ENCODE measurements around the gene ABHD11.
"Not testable (repeated sequence)": the region's sequence is repeated elsewhere in the genome, so short reads cannot be mapped to it uniquely, and the experiment has no call there.

Gene ABHD11

DNA sequence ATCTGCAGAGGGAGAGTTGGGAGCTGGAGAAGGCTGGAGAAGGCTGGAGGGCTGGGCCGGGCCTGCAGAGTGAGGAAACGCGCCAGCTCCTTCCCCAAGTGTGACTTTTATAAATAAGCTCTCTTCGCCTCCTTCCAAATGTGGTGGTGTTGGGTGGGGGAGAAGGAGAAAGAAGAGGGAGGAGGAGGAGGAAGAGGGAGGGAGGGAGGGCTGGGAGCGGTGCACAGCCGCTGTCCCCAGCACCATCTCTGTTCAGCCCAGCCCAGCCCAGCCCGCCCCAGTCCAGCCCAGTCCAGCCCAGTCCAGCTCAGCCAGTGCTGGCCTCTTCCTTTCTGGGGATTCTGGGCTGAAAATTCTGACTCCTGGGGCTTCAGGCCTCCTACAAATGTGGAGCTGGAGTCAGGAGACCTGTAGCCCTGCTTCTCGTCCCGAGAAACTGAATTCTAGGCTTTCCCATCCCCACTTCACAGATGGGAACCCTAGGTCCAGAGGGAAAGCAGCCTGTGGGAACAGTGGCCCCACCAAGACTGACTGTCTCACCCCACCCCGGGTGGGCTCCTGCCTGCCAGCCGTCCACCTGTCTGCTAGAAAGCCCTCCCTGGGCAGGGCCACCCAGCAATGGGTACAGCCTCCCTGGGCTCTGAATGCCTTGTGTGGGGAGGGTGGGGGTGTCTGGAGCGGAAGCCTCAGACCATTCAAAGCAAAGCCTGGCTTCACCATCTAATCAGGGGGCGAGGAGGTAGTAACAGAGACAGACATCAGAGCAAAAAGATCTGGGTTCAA is 21.4 kb downstream of the ABHD11 start:
- TF ChIP-seq, protein P1, sequence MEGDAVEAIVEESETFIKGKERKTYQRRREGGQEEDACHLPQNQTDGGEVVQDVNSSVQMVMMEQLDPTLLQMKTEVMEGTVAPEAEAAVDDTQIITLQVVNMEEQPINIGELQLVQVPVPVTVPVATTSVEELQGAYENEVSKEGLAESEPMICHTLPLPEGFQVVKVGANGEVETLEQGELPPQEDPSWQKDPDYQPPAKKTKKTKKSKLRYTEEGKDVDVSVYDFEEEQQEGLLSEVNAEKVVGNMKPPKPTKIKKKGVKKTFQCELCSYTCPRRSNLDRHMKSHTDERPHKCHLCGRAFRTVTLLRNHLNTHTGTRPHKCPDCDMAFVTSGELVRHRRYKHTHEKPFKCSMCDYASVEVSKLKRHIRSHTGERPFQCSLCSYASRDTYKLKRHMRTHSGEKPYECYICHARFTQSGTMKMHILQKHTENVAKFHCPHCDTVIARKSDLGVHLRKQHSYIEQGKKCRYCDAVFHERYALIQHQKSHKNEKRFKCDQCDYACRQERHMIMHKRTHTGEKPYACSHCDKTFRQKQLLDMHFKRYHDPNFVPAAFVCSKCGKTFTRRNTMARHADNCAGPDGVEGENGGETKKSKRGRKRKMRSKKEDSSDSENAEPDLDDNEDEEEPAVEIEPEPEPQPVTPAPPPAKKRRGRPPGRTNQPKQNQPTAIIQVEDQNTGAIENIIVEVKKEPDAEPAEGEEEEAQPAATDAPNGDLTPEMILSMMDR (IDR thresholded peaks at IDR 0.05), result no peak
- Histone ChIP-seq H3K4me1 (peaks cover 0 to 59% (median 55%) of the 10 kb centered on the region in 4 donors), H3K9me3 (no peaks in the 10 kb centered on the region), H3K4me3 (peak overlapping the region in 1 of 2 donors; percentile 0), H3K36me3 (no peaks in the 10 kb centered on the region), H3K27me3 (no peaks in the 10 kb centered on the region), H3K27ac (peak overlapping the region; percentile 50 to 81)
- intact Hi-C loops (cut with DNase I; ENCODE audit: low total_unique reads), result no loop called here
- DNase-seq, result no peak

DNA sequence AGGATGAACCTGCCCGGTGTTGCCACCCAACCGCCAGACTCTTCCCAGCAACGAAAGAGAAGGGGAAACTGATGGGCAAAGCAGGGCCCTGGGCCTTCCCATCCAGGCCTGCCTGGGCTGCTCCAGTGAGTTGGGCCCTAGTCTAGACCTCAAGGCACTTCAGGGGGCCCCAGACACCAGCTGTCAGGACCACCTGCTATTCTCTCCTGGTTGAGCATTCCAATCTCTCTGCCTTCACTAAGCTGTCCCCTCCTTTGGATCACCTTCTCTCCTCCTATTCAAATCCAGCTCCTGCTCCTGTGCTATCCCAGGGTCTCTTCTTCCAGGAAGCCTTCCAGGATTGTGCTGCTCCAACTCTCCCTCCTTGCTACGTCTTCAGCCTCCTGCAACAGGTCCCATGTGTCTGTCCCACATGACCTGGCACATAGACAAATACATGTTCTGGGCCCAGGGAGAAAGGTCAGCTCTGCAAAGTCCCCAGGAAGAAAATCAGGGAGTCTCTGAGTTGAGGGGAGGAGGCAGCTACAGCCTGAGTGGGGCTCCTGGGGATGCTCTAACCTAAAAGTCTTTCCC is 22.2 kb downstream of the ABHD11 start:
- Histone ChIP-seq H3K27ac (peak overlapping the region; percentile 50 to 81), H3K36me3 (no peaks in the 10 kb centered on the region), H3K9me3 (no peaks in the 10 kb centered on the region), H3K4me1 (peaks cover 0 to 52% (median 48%) of the 10 kb centered on the region in 4 donors), H3K4me3 (peak overlapping the region in 1 of 2 donors; percentile 0), H3K27me3 (no peaks in the 10 kb centered on the region)
- intact Hi-C loops (cut with DNase I; ENCODE audit: low total_unique reads), result no loop called here
- TF ChIP-seq, protein P1 (IDR thresholded peaks at IDR 0.05), result no peak
- no peak for DNase-seq

DNA sequence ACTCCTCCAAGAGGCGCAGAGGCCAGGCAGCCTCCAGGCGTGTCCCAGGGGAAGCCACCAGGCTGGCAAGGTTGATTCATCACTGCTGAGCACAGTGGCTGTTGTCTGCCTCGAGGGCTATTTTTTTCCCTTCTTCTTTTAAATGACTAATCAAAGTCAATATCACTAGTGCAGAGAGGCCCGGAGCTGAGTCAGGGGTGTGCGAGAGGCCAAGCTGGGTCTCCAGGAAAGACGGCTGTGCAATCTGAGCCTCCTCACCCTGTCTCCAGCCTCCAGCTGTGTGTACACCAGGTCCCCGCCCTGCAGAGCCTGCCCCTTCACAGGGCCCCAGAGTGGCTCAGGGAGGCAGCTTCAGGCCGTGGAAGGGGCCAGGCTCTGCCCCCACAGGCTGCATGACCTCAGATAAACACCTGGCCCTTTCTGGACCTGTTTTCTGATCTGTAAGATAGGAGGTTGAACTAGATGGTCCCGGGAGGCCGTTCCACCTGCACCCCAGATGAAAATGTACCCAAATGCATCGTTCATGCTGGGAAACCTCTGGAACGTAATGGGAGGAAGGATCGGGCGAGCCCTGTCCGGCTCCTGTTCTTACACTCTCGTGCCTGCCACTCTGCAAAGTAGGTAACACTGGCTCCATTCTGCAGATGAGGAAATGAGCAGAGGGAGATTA is 22.8 kb downstream of the ABHD11 start:
- DNase-seq, result no peak
- intact Hi-C loops (cut with DNase I; ENCODE audit: low total_unique reads), result no loop called here
- no peaks in the 10 kb centered on the region for H3K9me3 ChIP-seq
- TF ChIP-seq, protein P1 (IDR thresholded peaks at IDR 0.05), result no peak
- peak overlapping the region in 1 of 2 donors; percentile 81 for H3K27ac ChIP-seq
- peaks cover 0 to 45% (median 42%) of the 10 kb centered on the region in 4 donors for H3K4me1 ChIP-seq
- H3K4me3 ChIP-seq, result no peak overlapping the region
- no peaks in the 10 kb centered on the region for H3K27me3 ChIP-seq
- no peaks in the 10 kb centered on the region for H3K36me3 ChIP-seq

DNA sequence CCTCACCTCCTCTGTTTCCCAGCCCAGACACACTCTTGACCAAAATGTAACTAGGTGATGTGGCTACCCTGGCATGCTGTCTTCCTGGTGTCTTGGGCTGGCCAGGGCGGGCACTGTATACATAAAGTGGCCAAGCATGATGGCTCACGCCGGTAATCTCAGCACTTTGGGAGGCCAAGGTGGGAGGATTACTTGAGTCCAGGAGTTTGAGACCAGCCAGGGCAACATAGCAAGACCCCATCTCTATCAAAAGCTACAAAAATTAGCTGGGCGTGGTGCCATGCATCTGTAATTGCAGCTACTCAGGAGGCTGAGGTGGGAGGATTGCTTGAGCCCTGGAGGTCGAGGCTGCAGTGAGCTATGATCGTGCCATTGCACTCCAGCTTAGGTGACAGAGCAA is 25.3 kb downstream of the ABHD11 start:
- H3K36me3 ChIP-seq; H3K4me3 ChIP-seq; H3K27me3 ChIP-seq; DNase-seq; intact Hi-C loops (cut with DNase I; ENCODE audit: low total_unique reads); H3K27ac ChIP-seq; H3K9me3 ChIP-seq: not testable (repeated sequence)
- peaks cover 0 to 31% (median 24%) of the 10 kb centered on the region in 4 donors for H3K4me1 ChIP-seq

DNA sequence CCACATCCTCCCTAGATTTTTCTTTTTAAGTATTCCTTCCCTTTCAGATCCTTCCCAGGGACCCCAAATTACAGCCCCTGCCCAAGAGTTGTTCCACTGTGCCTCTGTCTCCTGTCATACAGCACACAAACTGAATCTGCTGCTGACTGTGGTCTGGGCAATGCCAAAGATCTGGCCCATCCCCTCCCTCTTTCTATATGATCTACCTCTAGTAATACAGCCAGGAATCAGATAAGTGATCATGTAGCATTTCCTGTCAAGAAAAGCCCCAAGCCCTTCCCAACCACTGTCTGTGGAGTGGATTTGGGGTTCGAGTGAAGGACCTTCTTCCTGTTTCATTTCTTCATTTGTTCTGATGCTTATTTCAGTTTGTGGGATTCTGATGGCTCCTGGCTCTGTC is 25.8 kb downstream of the ABHD11 start:
- peaks cover 0 to 10% (median 0%) of the 10 kb centered on the region in 3 donors for H3K36me3 ChIP-seq
- H3K9me3 ChIP-seq, result no peaks in the 10 kb centered on the region
- no peak for DNase-seq
- H3K4me1 ChIP-seq, result peaks cover 0 to 26% (median 18%) of the 10 kb centered on the region in 4 donors
- TF ChIP-seq, protein P1 (IDR thresholded peaks at IDR 0.05), result no peak
- H3K27ac ChIP-seq, result no peak overlapping the region
- intact Hi-C loops (cut with DNase I; ENCODE audit: low total_unique reads), result no loop called here
- H3K27me3 ChIP-seq, result no peaks in the 10 kb centered on the region
- H3K4me3 ChIP-seq, result no peak overlapping the region

Measured in tibial artery (tissue), 4 donors.